HepG2 (cell line): ENCODE measurements around the gene SYT7. TPM values are rescaled to one million over a fixed set of nuclear protein-coding genes. Genes with fewer than 3 reads are reported as not detected.

Source experiments
- ATAC-seq: fragments of 200-7000 bp; cut with Tn5 transposase; 3 replicates; pipeline ENCODE4 v1.9.1; 2020; ENCODE audit warnings: mild to moderate bottlenecking, moderate library complexity
- BruUV-seq: library from RNA; stranded (reverse); fragments of 400-500 nt; replicated peaks from 2 replicates; lab custom pipeline; 2021; lab: Mats Ljungman, UMichigan
- CTCF ChIA-PET: fragments of 300-600 bp; formaldehyde crosslinking; extraction: SDS; loops from one replicate; lab custom pipeline; 2021; ENCODE audit warnings: low total read pairs, inconsistent platforms, low intra/inter-chr PET ratio; lab: Yijun Ruan, JAX
- POLR2A ChIA-PET: fragments of 350-600 bp; sonication (Branson Sonifier 250); formaldehyde crosslinking; loops from one replicate; lab custom pipeline; 2020; ENCODE audit warnings: antibody characterized with exemption, inconsistent platforms; lab: Yijun Ruan, JAX
- DNase-seq: peaks from one replicate; pipeline ENCODE4 v3.0.0-alpha.2; 2015; ENCODE audit warnings: low spot score
- FAIRE-seq: peaks from 3 replicates; lab custom pipeline; 2011; peaks lifted over from hg19 to GRCh38; lab: Jason Lieb, UNC
- H2AFZ ChIP-seq: one replicate; pipeline ENCODE4 v1.6.1; 2011; ENCODE audit warnings: low read length, inconsistent platforms
- H3K27ac ChIP-seq: fragments of 300-600 bp; 3 replicates; pipeline ENCODE4 v1.8.0; 2011; ENCODE audit warnings: mixed run types, mild to moderate bottlenecking, mixed read lengths, low read length, inconsistent platforms; ENCODE audit not compliant: insufficient read depth; ENCODE audit errors: extremely low read length
- H3K27me3 ChIP-seq, 2 experiments: fragments of 200-600 bp in 1 of 2; 2 replicates in 1 of 2; 3 replicates in 1 of 2; pipeline versions ENCODE4 v1.6.0 to v1.8.0; 2011; ENCODE audit warnings: low read length in 2 of 2, mild to moderate bottlenecking in 2 of 2, moderate library complexity in 2 of 2, inconsistent platforms in 1 of 2; ENCODE audit not compliant: insufficient read depth in 2 of 2, control insufficient read depth in 1 of 2
- H3K36me3 ChIP-seq, 2 experiments: fragments of 200-600 bp in 1 of 2; replicated peaks in 1 of 2; 2 replicates in 1 of 2; 3 replicates in 1 of 2; pipeline versions ENCODE4 v1.5.1 to v1.8.0; 2011; ENCODE audit warnings: low read length in 2 of 2, inconsistent platforms in 1 of 2; ENCODE audit not compliant: insufficient read depth in 2 of 2, control insufficient read depth in 1 of 2
- H3K4me1 ChIP-seq: 2 replicates; pipeline ENCODE4 v1.5.1; 2012; ENCODE audit warnings: low read length, inconsistent platforms; ENCODE audit not compliant: insufficient read depth
- H3K4me2 ChIP-seq: 2 replicates; pipeline ENCODE4 v1.6.0; 2011; ENCODE audit warnings: low read depth, low read length, inconsistent platforms
- H3K4me3 ChIP-seq, 3 experiments: fragments of 200-600 bp in 1 of 3; sonication (generic), shearing (Covaris generic) in 1 of 3; replicated peaks in 1 of 3; 2 replicates each; pipeline ENCODE4 v1.5.1; 2011 to 2016; ENCODE audit warnings: low read length in 3 of 3, inconsistent platforms in 2 of 3, low read depth in 2 of 3, mild to moderate bottlenecking in 2 of 3, control low read depth in 1 of 3, mixed read lengths in 1 of 3; ENCODE audit not compliant: insufficient read depth in 1 of 3
- H3K79me2 ChIP-seq: one replicate; pipeline ENCODE4 v1.6.1; 2011; ENCODE audit warnings: low read length, inconsistent platforms; ENCODE audit not compliant: insufficient read depth
- H3K9ac ChIP-seq: 2 replicates; pipeline ENCODE4 v1.6.0; 2011; ENCODE audit warnings: mild to moderate bottlenecking, low read depth, low read length, inconsistent platforms; ENCODE audit not compliant: insufficient read depth
- H3K9me3 ChIP-seq: 2 replicates; pipeline ENCODE4 v1.5.1; 2012; ENCODE audit warnings: mild to moderate bottlenecking, low read length
- H4K20me1 ChIP-seq: 2 replicates; pipeline ENCODE4 v1.6.0; 2011; ENCODE audit warnings: inconsistent platforms, mild to moderate bottlenecking, low read length, moderate library complexity; ENCODE audit not compliant: insufficient read depth
- ADNP ChIP-seq: sonication (generic); formaldehyde crosslinking; IDR thresholded peaks from 2 replicates; pipeline ENCODE4 v1.4.0; 2020; ENCODE audit warnings: missing genetic modification reagents
- DDIT3 ChIP-seq: sonication (generic); formaldehyde crosslinking; IDR thresholded peaks from 2 replicates; pipeline ENCODE4 v1.4.0; 2020; ENCODE audit warnings: mild to moderate bottlenecking, missing genetic modification reagents
- HDAC6 ChIP-seq: fragments of 200-600 bp; sonication (generic); IDR thresholded peaks from 2 replicates; pipeline ENCODE4 v1.7.0; 2017; ENCODE audit warnings: mild to moderate bottlenecking, antibody characterized with exemption, low read length, low read depth
- HNRNPLL ChIP-seq: fragments of 200-400 bp; formaldehyde crosslinking; IDR thresholded peaks from 2 replicates; pipeline ENCODE4 v1.6.1; 2017; ENCODE audit warnings: mild to moderate bottlenecking, low read depth, low read length; ENCODE audit not compliant: poor library complexity, severe bottlenecking
- JUND ChIP-seq: sonication (generic); formaldehyde crosslinking; IDR thresholded peaks from 2 replicates; pipeline ENCODE4 v1.8.0; 2022; ENCODE audit warnings: mild to moderate bottlenecking, missing genetic modification reagents
- KLF11 ChIP-seq: IDR thresholded peaks from 2 replicates; pipeline ENCODE4 v1.6.1; 2016; ENCODE audit warnings: missing compliant biosample characterization
- KLF15 ChIP-seq: sonication (generic); formaldehyde crosslinking; IDR thresholded peaks from 2 replicates; pipeline ENCODE4 v1.8.1; 2023; ENCODE audit warnings: borderline replicate concordance, mild to moderate bottlenecking, inconsistent platforms, missing genetic modification reagents, mixed read lengths
- NFKBIZ ChIP-seq: IDR thresholded peaks from 2 replicates; pipeline ENCODE4 v1.6.1; 2018; ENCODE audit warnings: missing genetic modification reagents, missing compliant biosample characterization
- NFRKB ChIP-seq: fragments of 450-650 bp; IDR thresholded peaks from 2 replicates; pipeline ENCODE4 v1.6.1; 2017
- PHF8 ChIP-seq: sonication (generic); formaldehyde crosslinking; IDR thresholded peaks from 2 replicates; pipeline ENCODE4 v1.5.0; 2020; ENCODE audit warnings: missing genetic modification reagents
- SMARCE1 ChIP-seq: fragments of 450-650 bp; IDR thresholded peaks from 2 replicates; pipeline ENCODE4 v1.6.1; 2017; ENCODE audit warnings: borderline replicate concordance
- TOE1 ChIP-seq: sonication (generic); formaldehyde crosslinking; IDR thresholded peaks from 2 replicates; pipeline ENCODE4 v1.4.0; 2020; ENCODE audit warnings: mild to moderate bottlenecking, missing genetic modification reagents
- ZKSCAN5 ChIP-seq: sonication (generic); formaldehyde crosslinking; IDR thresholded peaks from 2 replicates; pipeline ENCODE4 v1.5.1; 2020; ENCODE audit warnings: mild to moderate bottlenecking, missing genetic modification reagents
- ZMYM4 ChIP-seq: sonication (generic); formaldehyde crosslinking; IDR thresholded peaks from 2 replicates; pipeline ENCODE4 v1.8.1; 2023; ENCODE audit warnings: mild to moderate bottlenecking, missing genetic modification reagents
- ZNF18 ChIP-seq: sonication (generic); formaldehyde crosslinking; IDR thresholded peaks from 2 replicates; pipeline ENCODE4 v1.8.0; 2022; ENCODE audit warnings: mild to moderate bottlenecking, missing genetic modification reagents; ENCODE audit not compliant: insufficient replicate concordance
- ZNF20 ChIP-seq: sonication (generic); formaldehyde crosslinking; IDR thresholded peaks from 2 replicates; pipeline ENCODE4 v1.4.0; 2020; ENCODE audit warnings: mild to moderate bottlenecking, moderate library complexity, missing genetic modification reagents
- ZNF34 ChIP-seq: sonication (generic); formaldehyde crosslinking; IDR thresholded peaks from 2 replicates; pipeline ENCODE4 v1.4.0; 2020; ENCODE audit warnings: mild to moderate bottlenecking, missing genetic modification reagents, borderline replicate concordance
- ZNF513 ChIP-seq: sonication (generic); formaldehyde crosslinking; conservative IDR thresholded peaks from 2 replicates; pipeline ENCODE4 v1.5.0; 2020; ENCODE audit warnings: missing genetic modification reagents
- ZNF547 ChIP-seq: sonication (generic); formaldehyde crosslinking; IDR thresholded peaks from 2 replicates; pipeline ENCODE4 v1.5.1; 2020; ENCODE audit warnings: mild to moderate bottlenecking, missing genetic modification reagents
- ZNF563 ChIP-seq: sonication (generic); formaldehyde crosslinking; IDR thresholded peaks from 2 replicates; pipeline ENCODE4 v1.8.0; 2022; ENCODE audit warnings: mild to moderate bottlenecking, moderate library complexity, missing genetic modification reagents
- WGBS: methylation state at CpG from one replicate; pipeline ENCODE4 v1.1.6; 2017; ENCODE audit warnings: low lambda C conversion rate; 5-methylcytosine and 5-hydroxymethylcytosine counted together
- in situ Hi-C: cut with HindIII; loops from 2 replicates; pipeline ENCODE4 v1.10.0; 2017; ENCODE audit warnings: low pct_unique_long_range_greater_than_20kb; ENCODE audit not compliant: extremely low pct_ligation_motif_present
- intact Hi-C: fragments of 100-400 bp; cut with micrococcal nuclease; formaldehyde crosslinking; loops from one replicate; pipeline ENCODE4 v1.10.0; 2022; ENCODE audit not compliant: unreplicated experiment
- polyA plus RNA-seq, 8 experiments: library from polyadenylated mRNA; depleted of rRNA in 3 of 8; stranded (reverse) in 7 of 8; unstranded in 1 of 8; fragments of >200 nt; fragmentation: Illumina TruSeq in 4 of 8; extraction: Trizol in 4 of 8; gene quantifications; 2 replicates each; pipeline versions ENCODE4 v1.2.1 to v1.2.3, GENCODE V29; 2011 to 2016; ENCODE audit warnings: low read depth in 4 of 8, missing spikeins in 1 of 8, mixed read lengths in 1 of 8; ENCODE audit not compliant: insufficient read depth in 1 of 8
- total RNA-seq, 5 experiments: library from RNA; depleted of rRNA; stranded (reverse); fragments of >200 nt; fragmentation: Illumina TruSeq; extraction: Trizol; gene quantifications; 2 replicates each; pipeline ENCODE4 v1.2.3, GENCODE V29; 2016; ENCODE audit warnings: low read depth in 1 of 5

SYT7 gene
- total and polyA plus RNA-seq, 2 of the 13 experiments (the other 11 are each of a cell fraction or from before 2014, with no cell fraction given) = 1.4 to 4.4 TPM

GRCh38 chr11:61515686-61516085 lies 65.2 kb downstream of the SYT7 start (continued):
- TF ChIP-seq ZNF513 (no peak), SMARCE1 (no peak), HNRNPLL (no peak), ZNF563 (CRISPR knock-in tag) (no peak), ZMYM4 (no peak), PHF8 (no peak)

- Histone ChIP-seq H3K27me3 (peaks cover 8 to 30% of the 10 kb centered on the region in 2 experiments), H3K4me2 (no peak overlapping the region), H3K9ac (no peak overlapping the region), H3K9me3 (no peaks in the 10 kb centered on the region), H3K4me1 (no peaks in the 10 kb centered on the region), H4K20me1 (no peaks in the 10 kb centered on the region), H3K36me3 (no peaks in the 10 kb centered on the region), H3K4me3 (no peak overlapping the region), H3K79me2 (no peaks in the 10 kb centered on the region), H3K27ac (no peak overlapping the region), H2AFZ (no peak overlapping the region)
- CTCF ChIA-PET = interaction anchor here (7.4 kb wide), 1 partner anchor 36 kb away, joined by 87 read pairs; no protein-coding TSS in a partner anchor
- ATAC-seq (peak; percentile 10; the same call in 2 of the 3 replicates), FAIRE-seq (no peak), DNase-seq (no peak)
- POLR2A ChIA-PET = no interaction called here
- 17% methylated on average over 6 of the region's 11 CpGs for WGBS
- TF ChIP-seq ZNF20 (no peak), ADNP (CRISPR knock-in tag) (no peak), ZNF18 (no peak), NFRKB (no peak), ZKSCAN5 (CRISPR knock-in tag) (no peak), NFKBIZ (no peak), HNRNPLL (no peak), ZNF547 (CRISPR knock-in tag) (no peak), KLF15 (CRISPR knock-in tag) (no peak), TOE1 (CRISPR knock-in tag) (no peak), KLF11 (CRISPR knock-in tag) (no peak), ZNF34 (no peak), HDAC6 (no peak), DDIT3 (CRISPR knock-in tag) (no peak), JUND (CRISPR knock-in tag) (no peak)
- intact Hi-C loops (no loop called here), in situ Hi-C loops (no loop called here)
- BruUV-seq = no TSS peak
These were observed 66.6 kb downstream of the SYT7 start for GRCh38 chr11:61514050-61514917.
